Renal cortex interstitium (tissue), 15 donors: Measurements from ENCODE around the gene PTRHD1. TPM values are rescaled to one million over a fixed set of nuclear protein-coding genes. Genes with fewer than 3 reads are reported as not detected.
"Not testable (repeated sequence)": the region's sequence is repeated elsewhere in the genome, so short reads cannot be mapped to it uniquely, and the experiment has no call there.

Experiments used
- DNase-seq, 11 donors: peaks; one replicate each; pipeline ENCODE4 v3.0.0-alpha.2; 2013; ENCODE audit warnings: low read depth in 9 of 11, low spot score in 4 of 11; ENCODE audit errors: extremely low read depth in 1 of 11
- long read RNA-seq, 16 experiments: transcript quantifications; one replicate each; lab custom pipeline, GENCODE V29; 2026
- polyA plus RNA-seq, 3 donors: library from polyadenylated mRNA; unstranded; fragments of 120-200 nt; gene quantifications; one replicate each; pipeline ENCODE4 v1.2.1, GENCODE V29; 2013; ENCODE audit not compliant: insufficient read length in 3 of 3

The PTRHD1 gene, protein sequence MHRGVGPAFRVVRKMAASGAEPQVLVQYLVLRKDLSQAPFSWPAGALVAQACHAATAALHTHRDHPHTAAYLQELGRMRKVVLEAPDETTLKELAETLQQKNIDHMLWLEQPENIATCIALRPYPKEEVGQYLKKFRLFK
- polyA plus RNA-seq: 10 to 100 TPM; 36.2 to 41.0 (median 37.8) TPM
- long read RNA-seq, donor 1, transcript PTRHD1-201 (2 exons, 1,105 nt): major isoform, 64 of 77 reads
- long read RNA-seq, donor 1, partial matches to known transcripts: 12 of 77 reads
- long read RNA-seq, donor 1, other reads (novel, unspliced or antisense): 0 of 77 reads
- long read RNA-seq, donor 2, transcript PTRHD1-201 (2 exons, 1,105 nt): major isoform, 57 of 57 reads
- long read RNA-seq, donor 2, partial matches to known transcripts: 0 of 57 reads
- long read RNA-seq, donor 2, other reads (novel, unspliced or antisense): 0 of 57 reads
- long read RNA-seq, donor 3, transcript PTRHD1-201 (2 exons, 1,105 nt): major isoform, 100 of 100 reads
- long read RNA-seq, donor 3, partial matches to known transcripts: 0 of 100 reads
- long read RNA-seq, donor 3, other reads (novel, unspliced or antisense): 0 of 100 reads
- long read RNA-seq, donor 4, transcript PTRHD1-201 (2 exons, 1,105 nt): major isoform, 55 of 55 reads
- long read RNA-seq, donor 4, partial matches to known transcripts: 0 of 55 reads
- long read RNA-seq, donor 4, other reads (novel, unspliced or antisense): 0 of 55 reads
- long read RNA-seq, donor 5: 0 reads
- long read RNA-seq, donor 6, transcript PTRHD1-201 (2 exons, 1,105 nt): major isoform, 45 of 54 reads
- long read RNA-seq, donor 6, partial matches to known transcripts: 9 of 54 reads
- long read RNA-seq, donor 6, other reads (novel, unspliced or antisense): 0 of 54 reads
- long read RNA-seq, donor 7, transcript PTRHD1-201 (2 exons, 1,105 nt): major isoform, 81 of 92 reads
- long read RNA-seq, donor 7, partial matches to known transcripts: 11 of 92 reads
- long read RNA-seq, donor 7, other reads (novel, unspliced or antisense): 0 of 92 reads
- long read RNA-seq, donor 8, transcript PTRHD1-201 (2 exons, 1,105 nt): major isoform, 127 of 136 reads
- long read RNA-seq, donor 8, partial matches to known transcripts: 9 of 136 reads
- long read RNA-seq, donor 8, other reads (novel, unspliced or antisense): 0 of 136 reads
- long read RNA-seq, donor 9, transcript PTRHD1-201 (2 exons, 1,105 nt): major isoform, 55 of 65 reads
- long read RNA-seq, donor 9, partial matches to known transcripts: 9 of 65 reads
- long read RNA-seq, donor 9, other reads (novel, unspliced or antisense): 0 of 65 reads
- long read RNA-seq, donor 10, transcript PTRHD1-201 (2 exons, 1,105 nt): major isoform, 69 of 69 reads
- long read RNA-seq, donor 10, partial matches to known transcripts: 0 of 69 reads
- long read RNA-seq, donor 10, other reads (novel, unspliced or antisense): 0 of 69 reads
- long read RNA-seq, donor 11, transcript PTRHD1-201 (2 exons, 1,105 nt): major isoform, 40 of 40 reads
- long read RNA-seq, donor 11, partial matches to known transcripts: 0 of 40 reads
- long read RNA-seq, donor 11, other reads (novel, unspliced or antisense): 0 of 40 reads
- long read RNA-seq, donor 12, transcript PTRHD1-201 (2 exons, 1,105 nt): major isoform, 32 of 38 reads
- long read RNA-seq, donor 12, partial matches to known transcripts: 6 of 38 reads
- long read RNA-seq, donor 12, other reads (novel, unspliced or antisense): 0 of 38 reads
- long read RNA-seq, donor 13, transcript PTRHD1-201 (2 exons, 1,105 nt): major isoform, 134 of 140 reads
- long read RNA-seq, donor 13, partial matches to known transcripts: 6 of 140 reads
- long read RNA-seq, donor 13, other reads (novel, unspliced or antisense): 0 of 140 reads
- long read RNA-seq, donor 14, transcript PTRHD1-201 (2 exons, 1,105 nt): major isoform, 52 of 52 reads
- long read RNA-seq, donor 14, partial matches to known transcripts: 0 of 52 reads
- long read RNA-seq, donor 14, other reads (novel, unspliced or antisense): 0 of 52 reads
- long read RNA-seq, donor 15, transcript PTRHD1-201 (2 exons, 1,105 nt): major isoform, 24 of 24 reads
- long read RNA-seq, donor 15, partial matches to known transcripts: 0 of 24 reads
- long read RNA-seq, donor 15, other reads (novel, unspliced or antisense): 0 of 24 reads
- long read RNA-seq, donor 16, transcript PTRHD1-201 (2 exons, 1,105 nt): major isoform, 115 of 115 reads
- long read RNA-seq, donor 16, partial matches to known transcripts: 0 of 115 reads
- long read RNA-seq, donor 16, other reads (novel, unspliced or antisense): 0 of 115 reads

DNA sequence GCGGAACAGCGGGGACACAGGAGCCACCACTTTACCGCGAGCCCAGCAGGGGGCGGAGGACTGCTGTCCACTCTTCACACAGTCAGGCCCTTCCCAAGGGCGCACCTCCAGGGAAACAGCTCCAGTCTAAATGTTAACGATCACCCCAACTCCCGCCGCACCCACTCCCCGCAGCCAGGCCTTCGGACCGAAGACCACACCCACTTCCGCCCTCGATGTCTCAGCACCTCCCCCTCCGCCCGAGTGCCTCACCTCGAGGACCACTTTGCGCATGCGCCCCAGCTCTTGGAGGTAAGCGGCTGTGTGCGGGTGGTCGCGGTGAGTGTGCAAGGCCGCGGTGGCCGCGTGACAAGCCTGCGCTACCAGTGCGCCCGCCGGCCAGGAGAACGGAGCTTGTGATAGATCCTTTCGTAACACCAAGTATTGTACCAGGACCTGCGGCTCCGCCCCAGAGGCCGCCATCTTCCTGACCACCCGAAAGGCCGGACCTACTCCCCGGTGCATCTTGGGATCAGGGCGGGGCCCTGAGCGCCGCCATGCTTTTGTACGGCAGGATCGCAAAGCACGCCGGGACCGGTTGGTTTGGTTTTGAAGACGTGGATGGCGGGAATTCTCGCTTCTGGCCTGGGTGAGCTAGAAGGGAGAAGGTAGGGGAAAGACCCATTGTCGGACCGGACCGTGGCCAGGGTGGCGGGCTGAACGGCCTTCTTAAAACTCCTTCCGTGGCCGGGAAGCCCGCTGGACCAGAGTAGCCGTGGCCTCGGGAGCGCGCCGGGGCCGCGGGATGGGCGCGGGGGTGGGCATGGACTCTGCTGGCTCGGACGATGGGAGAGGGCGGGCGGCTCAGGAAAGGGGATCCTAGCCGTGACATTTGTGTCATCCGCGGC is at the start of gene PTRHD1, which contains the start of gene CENPO:
PTRHD1 (minus strand) TSS at position 518 of the 887 bp plus-strand sequence; CDS start at position 504, 14 bp downstream.
CENPO (plus strand) TSS at position 552 of the 887 bp plus-strand sequence. CDS start 495 bp downstream, outside the sequence.
- DNase-seq: peak; percentile 91 to 96 (median 96)

DNA sequence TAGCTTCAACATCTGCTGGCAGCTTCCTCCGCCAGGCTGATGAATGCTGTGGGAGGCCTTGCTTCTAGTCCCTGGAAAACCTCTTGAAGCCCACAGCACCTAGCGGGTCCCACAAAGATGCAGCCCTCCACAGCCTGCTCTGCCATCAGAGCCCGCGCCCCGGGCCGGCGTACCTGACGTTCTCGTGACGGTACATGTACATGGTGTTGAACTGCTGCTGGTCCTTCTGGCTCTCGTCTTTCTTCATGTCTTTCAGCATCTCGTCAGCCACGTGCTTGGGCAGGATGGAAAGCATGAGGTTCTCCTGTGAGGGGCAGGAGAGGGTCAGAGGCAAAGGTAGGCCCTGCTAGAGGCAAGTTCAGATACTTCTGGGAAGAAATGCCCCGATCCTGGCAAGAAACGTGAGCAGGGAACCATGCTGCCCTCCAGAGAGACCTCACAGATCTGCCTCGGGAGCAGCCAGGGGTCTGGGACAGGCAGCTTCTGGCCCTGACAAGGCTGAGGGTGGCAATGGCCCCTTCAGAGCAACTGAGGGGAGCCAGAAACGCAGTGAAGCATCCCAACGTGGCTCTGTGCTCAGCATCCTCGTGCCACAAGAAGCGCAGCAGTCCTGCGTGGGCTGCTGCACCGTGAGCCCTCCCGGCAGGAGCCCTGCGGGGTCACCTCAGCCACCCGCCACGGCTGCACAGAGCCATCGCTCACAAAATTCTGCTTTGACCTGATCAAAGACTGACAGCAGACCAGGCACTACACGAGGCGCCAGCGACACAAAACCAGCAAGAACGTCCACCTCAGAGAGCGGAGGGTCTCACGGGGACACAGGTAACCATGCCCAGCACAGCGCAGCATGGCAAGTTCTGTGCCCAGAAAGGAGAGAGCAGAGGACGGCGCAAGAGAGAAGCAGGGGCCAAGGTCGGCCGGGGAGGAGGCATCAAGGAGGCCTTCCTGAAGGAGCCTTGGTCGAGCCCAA is 49.2 kb upstream of the PTRHD1 start:
- no peak for DNase-seq

- no peak for DNase-seq
Measured at GRCh38 chr2:24840962-24841945, 48.1 kb upstream of the PTRHD1 start.

- no peak for DNase-seq
Measured at GRCh38 chr2:24840164-24840869, 47.1 kb upstream of the PTRHD1 start.

DNA sequence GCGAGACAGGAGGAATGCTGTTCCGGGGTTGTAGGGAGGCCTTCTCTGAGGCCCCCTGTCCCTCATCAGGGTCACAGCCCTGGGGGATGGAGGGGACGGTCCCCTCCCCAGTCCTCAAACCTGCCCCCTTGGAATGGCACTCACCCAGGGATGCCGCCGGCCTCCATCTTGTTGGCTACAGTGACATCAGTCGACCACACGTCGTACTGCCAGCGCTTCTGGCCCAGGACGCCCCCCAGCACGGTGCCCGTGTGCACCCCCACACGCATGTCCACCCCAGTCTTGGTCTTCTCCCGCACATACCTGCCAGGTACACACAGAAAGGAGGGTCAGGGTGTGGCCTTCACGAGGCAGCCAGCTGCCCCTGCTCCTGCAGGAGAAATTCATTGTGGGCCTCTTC is 46.5 kb upstream of the PTRHD1 start:
- no peak for DNase-seq

GRCh38 chr2:24838541-24838940 is 45.4 kb upstream of the PTRHD1 start:
- DNase-seq: no peak

- no peak for DNase-seq
Measured at GRCh38 chr2:24837996-24838513, 44.9 kb upstream of the PTRHD1 start.

- no peak for DNase-seq
Measured at GRCh38 chr2:24836706-24837105, 43.5 kb upstream of the PTRHD1 start.

DNA sequence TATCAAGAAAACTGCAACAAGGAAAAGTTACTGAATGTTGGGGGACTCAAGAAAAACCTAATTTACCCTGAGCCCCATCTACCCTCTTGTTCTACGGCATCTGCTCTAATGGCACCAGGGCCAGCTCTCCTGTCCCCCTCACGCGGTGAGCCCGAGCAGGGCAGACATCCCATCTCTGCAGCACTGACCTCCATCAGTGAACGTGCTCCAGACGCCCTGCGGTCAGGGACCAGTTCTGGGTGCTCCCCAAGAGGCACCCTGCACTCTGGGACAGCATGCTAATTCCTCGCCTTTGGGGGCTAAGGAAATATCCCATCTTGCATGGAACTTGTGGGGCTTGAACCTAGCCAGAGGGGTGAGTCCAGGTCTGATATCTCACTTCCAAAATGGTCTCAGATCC is 43.0 kb upstream of the PTRHD1 start:
- DNase-seq: no peak

- not testable (repeated sequence) for DNase-seq
Measured at GRCh38 chr2:24835411-24835810, 42.2 kb upstream of the PTRHD1 start.

DNA sequence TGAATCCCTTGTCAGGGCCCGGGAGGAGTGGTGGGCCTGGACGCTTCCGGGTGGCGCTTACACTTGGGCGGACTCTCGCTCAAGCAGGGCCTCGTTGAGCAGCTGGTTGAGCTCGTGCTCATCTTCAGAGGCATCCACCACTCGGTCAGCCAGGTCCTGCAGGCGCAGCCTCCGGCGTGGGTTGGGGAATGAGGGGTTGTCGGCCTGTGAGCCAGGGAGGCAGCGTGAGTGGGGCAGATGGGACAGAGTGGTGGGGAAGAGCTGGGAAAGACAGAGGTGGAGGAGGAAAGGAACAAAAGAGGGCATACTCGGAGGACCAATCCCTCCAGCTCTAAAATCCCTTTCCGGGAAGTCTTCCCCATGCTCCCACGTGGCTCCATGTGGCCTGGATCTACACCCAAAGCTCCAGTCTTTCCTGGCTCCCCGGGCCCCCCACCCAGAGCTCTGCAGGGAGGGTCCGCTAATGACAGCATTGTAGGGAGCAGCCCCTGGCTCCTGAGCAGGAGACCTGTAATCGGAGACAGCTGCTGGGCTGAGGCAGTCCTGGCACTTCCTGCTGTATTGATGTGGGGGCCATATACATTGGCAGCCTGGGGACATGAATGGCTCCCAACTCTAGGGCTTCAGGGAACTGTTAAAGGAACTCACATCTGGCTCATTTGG is 41.7 kb upstream of the PTRHD1 start:
- no peak for DNase-seq
